ENCODE measurements around the gene PCDHB8. TPM values are rescaled to one million over a fixed set of nuclear protein-coding genes. Genes with fewer than 3 reads are reported as not detected.
"Not testable (repeated sequence)": the region's sequence is repeated elsewhere in the genome, so short reads cannot be mapped to it uniquely, and the experiment has no call there.

PCDHB8 gene
- total RNA-seq, 1 experiment from 2014 or later = not detected

DNA sequence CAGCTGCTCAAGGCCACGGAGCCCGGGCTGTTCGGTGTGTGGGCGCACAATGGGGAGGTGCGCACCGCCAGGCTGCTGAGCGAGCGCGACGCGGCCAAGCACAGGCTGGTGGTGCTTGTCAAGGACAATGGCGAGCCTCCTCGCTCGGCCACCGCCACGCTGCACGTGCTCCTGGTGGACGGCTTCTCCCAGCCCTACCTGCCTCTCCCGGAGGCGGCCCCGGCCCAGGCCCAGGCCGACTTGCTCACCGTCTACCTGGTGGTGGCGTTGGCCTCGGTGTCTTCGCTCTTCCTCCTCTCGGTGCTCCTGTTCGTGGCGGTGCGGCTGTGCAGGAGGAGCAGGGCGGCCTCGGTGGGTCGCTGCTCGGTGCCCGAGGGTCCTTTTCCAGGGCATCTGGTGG is 11.5 kb downstream of the PCDHB8 start:
- RAD21 ChIA-PET (ENCODE audit: low non-redundant PET in 1 of 2, low total read pairs in 2 of 2, uncharacterized antibody in 2 of 2, unreplicated experiment in 2 of 2); H3K9me3 ChIP-seq (ENCODE audit: control insufficient read depth in 1 of 2, insufficient read depth in 1 of 2, low read depth in 1 of 2, low read length in 2 of 2); ATAC-seq; H3K27me3 ChIP-seq (ENCODE audit: insufficient read depth, low read length); DNase-seq (ENCODE audit: low read depth, low spot score); H3K9ac ChIP-seq (ENCODE audit: low read length); H3K79me2 ChIP-seq (ENCODE audit: insufficient read depth, low read length); POLR2A ChIA-PET; BruUV-seq (replicated peaks); H3K9me2 ChIP-seq (ENCODE audit: insufficient read depth); H3K27ac ChIP-seq (ENCODE audit: low read depth, low read length); intact Hi-C loops (cut with micrococcal nuclease); H2AFZ ChIP-seq (ENCODE audit: low read depth, low read length, poor library complexity, severe bottlenecking); H3K36me3 ChIP-seq (ENCODE audit: control insufficient read depth in 1 of 2, insufficient read depth in 2 of 2, low read length in 2 of 2); CTCF ChIA-PET; H4K20me1 ChIP-seq (ENCODE audit: insufficient read depth); H3K4me3 ChIP-seq (replicated peaks in 1 of 2; ENCODE audit: low read depth in 1 of 2, low read length in 2 of 2); H3K4me1 ChIP-seq (ENCODE audit: control insufficient read depth in 1 of 2, insufficient read depth in 2 of 2, low read length in 2 of 2); H3K4me2 ChIP-seq (ENCODE audit: low read length): not testable (repeated sequence)

DNA sequence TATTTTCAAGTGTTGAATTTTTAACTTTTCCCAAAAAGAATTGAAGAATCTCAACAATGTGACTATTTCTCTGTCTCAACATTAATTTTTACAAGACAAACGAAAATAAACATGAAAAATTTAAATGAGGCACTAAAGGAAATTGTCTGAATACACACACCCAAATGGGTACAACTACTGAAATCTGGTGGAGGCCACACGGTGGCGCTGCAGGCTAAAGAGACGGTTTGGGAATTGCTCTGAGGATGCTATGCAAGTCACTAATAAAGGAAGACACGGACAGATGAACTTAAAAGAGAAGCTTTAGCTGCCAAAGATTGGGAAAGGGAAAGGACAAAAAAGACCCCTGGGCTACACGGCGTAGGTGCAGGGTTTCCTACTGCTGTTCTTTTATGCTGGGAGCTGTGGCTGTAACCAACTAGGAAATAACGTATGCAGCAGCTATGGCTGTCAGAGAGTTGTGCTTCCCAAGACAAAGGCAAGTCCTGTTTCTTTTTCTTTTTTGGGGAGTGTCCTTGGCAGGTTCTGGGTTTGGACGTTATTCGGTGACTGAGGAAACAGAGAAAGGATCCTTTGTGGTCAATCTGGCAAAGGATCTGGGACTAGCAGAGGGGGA is 14.6 kb downstream of the PCDHB8 start, which contains the start of gene PCDHB10:
TSS of gene PCDHB10 (plus strand) at position 244 of the 616 bp plus-strand sequence. CDS start at position 444, 200 bp downstream.
- peak; percentile 32 for DNase-seq (ENCODE audit: low read depth, low spot score)
- Histone ChIP-seq H2AFZ (ENCODE audit: low read depth, low read length, poor library complexity, severe bottlenecking) (no peak within 1 kb of the TSS), H3K27me3 (ENCODE audit: insufficient read depth, low read length) (no peaks in the 10 kb centered on the region), H3K4me2 (ENCODE audit: low read length) (no peak within 1 kb of the TSS), H4K20me1 (ENCODE audit: insufficient read depth) (no peaks in the 10 kb centered on the region), H3K79me2 (ENCODE audit: insufficient read depth, low read length) (no peaks in the 10 kb centered on the region), H3K4me3 (replicated peaks in 1 of 2; ENCODE audit: low read depth in 1 of 2, low read length in 2 of 2) (no peak within 1 kb of the TSS), H3K27ac (ENCODE audit: low read depth, low read length) (no peak within 1 kb of the TSS), H3K4me1 (ENCODE audit: control insufficient read depth in 1 of 2, insufficient read depth in 2 of 2, low read length in 2 of 2) (no peaks in the 10 kb centered on the region), H3K9me3 (ENCODE audit: control insufficient read depth in 1 of 2, insufficient read depth in 1 of 2, low read depth in 1 of 2, low read length in 2 of 2) (peaks cover 0 to 1% of the 10 kb centered on the region in 2 experiments; a peak in 2 of 4 replicates), H3K9ac (ENCODE audit: low read length) (no peak within 1 kb of the TSS), H3K36me3 (ENCODE audit: control insufficient read depth in 1 of 2, insufficient read depth in 2 of 2, low read length in 2 of 2) (no peaks in the 10 kb centered on the region), H3K9me2 (ENCODE audit: insufficient read depth) (no peaks in the 10 kb centered on the region)
- RAD21 ChIA-PET (ENCODE audit: low non-redundant PET in 1 of 2, low total read pairs in 2 of 2, uncharacterized antibody in 2 of 2, unreplicated experiment in 2 of 2) = no interaction called here
- intact Hi-C loops (cut with micrococcal nuclease) = loop anchor here (2.0 kb wide), 1 partner anchor 367 kb away; no protein-coding TSS in a partner anchor
- no peak for TF ChIP-seq EZH2phosphoT487 (IDR thresholded peaks at IDR 0.05; ENCODE audit: borderline replicate concordance)
- peak; percentile 75 for TF ChIP-seq RAD21 (IDR thresholded peaks at IDR 0.05; ENCODE audit: low read depth)
- TF ChIP-seq CTCF (IDR thresholded peaks at IDR 0.05 in 2 of 3, conservative IDR thresholded peaks at IDR 0.05 in 1 of 3; ENCODE audit: borderline replicate concordance in 1 of 3, insufficient read depth in 1 of 3, low read depth in 2 of 3, low read length in 2 of 3) = peak; percentile 46 to 85 (median 68); a peak in 5 of 6 replicates
- POLR2A ChIA-PET = no interaction called here
- BruUV-seq (replicated peaks) = no TSS peak
- peak; percentile 61; the same call in 1 of the 2 replicates for ATAC-seq
- CTCF ChIA-PET = interaction anchor here (0.6 to 2.1 kb wide), 3 partner anchors 128 to 372 kb away, joined by 3 to 10 read pairs (median 4); partner anchors contain the start of gene TAF7

- ATAC-seq; H3K4me2 ChIP-seq (ENCODE audit: low read length); H3K4me1 ChIP-seq (ENCODE audit: control insufficient read depth in 1 of 2, insufficient read depth in 2 of 2, low read length in 2 of 2); CTCF ChIA-PET; BruUV-seq (replicated peaks); H3K27ac ChIP-seq (ENCODE audit: low read depth, low read length); H3K36me3 ChIP-seq (ENCODE audit: control insufficient read depth in 1 of 2, insufficient read depth in 2 of 2, low read length in 2 of 2); H3K27me3 ChIP-seq (ENCODE audit: insufficient read depth, low read length); DNase-seq (ENCODE audit: low read depth, low spot score); RAD21 ChIA-PET (ENCODE audit: low non-redundant PET in 1 of 2, low total read pairs in 2 of 2, uncharacterized antibody in 2 of 2, unreplicated experiment in 2 of 2); H3K4me3 ChIP-seq (replicated peaks in 1 of 2; ENCODE audit: low read depth in 1 of 2, low read length in 2 of 2); H3K9ac ChIP-seq (ENCODE audit: low read length); H2AFZ ChIP-seq (ENCODE audit: low read depth, low read length, poor library complexity, severe bottlenecking); H3K79me2 ChIP-seq (ENCODE audit: insufficient read depth, low read length); H4K20me1 ChIP-seq (ENCODE audit: insufficient read depth); H3K9me2 ChIP-seq (ENCODE audit: insufficient read depth); intact Hi-C loops (cut with micrococcal nuclease); POLR2A ChIA-PET: not testable (repeated sequence)
- peaks cover 0 to 11% of the 10 kb centered on the region in 2 experiments; a peak in 2 of 4 replicates for H3K9me3 ChIP-seq (ENCODE audit: control insufficient read depth in 1 of 2, insufficient read depth in 1 of 2, low read depth in 1 of 2, low read length in 2 of 2)
Measured at GRCh38 chr5:141194332-141194731, 16.7 kb downstream of the PCDHB8 start.

Data from HCT116 (cell line).